ENCODE measurements around the gene ADAMTSL3. TPM values are rescaled to one million over a fixed set of nuclear protein-coding genes. Genes with fewer than 3 reads are reported as not detected.

Gene ADAMTSL3
- total RNA-seq, 1 experiment from 2014 or later: 0.07 TPM

DNA sequence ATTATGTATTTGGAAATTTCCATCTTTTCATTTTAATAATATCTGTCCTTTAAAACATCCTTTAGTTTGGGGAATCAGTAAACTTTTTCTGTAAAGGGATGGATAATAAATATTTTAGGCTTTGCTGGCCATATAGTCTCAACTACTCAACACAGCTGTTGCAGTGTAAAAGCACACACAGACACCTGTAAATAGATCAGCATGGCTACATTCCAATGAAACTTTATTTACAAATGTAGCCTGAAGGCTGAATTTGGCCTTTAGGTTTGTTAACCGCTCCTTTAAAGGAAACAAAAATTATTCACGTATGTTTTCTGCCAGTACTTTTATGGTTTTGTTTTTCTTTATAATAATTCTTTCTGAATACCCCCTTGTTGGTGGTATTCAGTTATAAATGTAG, 184.8 kb downstream of the ADAMTSL3 start:
- CTCF ChIA-PET: no interaction called here

DNA sequence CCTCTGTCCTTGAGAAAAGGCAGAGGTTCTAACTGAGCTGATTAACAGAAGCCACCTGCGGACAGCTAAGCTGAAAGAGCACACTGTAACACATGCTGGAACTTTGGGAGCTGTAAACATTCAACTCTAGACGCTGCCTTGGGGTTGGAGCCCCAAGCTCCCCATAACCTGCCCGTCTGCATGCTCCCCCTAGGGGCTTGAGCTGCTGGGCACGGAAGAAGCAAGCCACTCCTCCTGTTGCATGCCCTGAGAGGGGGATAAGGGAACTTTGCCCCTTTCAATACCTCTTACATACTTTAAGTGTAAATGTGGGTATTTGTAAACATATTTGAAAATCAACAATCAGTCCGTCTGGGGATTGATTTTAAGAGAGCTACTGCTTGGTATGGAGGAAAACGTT, 188.4 kb downstream of the ADAMTSL3 start:
- no peaks in the 10 kb centered on the region for H3K36me3 ChIP-seq (ENCODE audit: control insufficient read depth, insufficient read depth, low read length)
- Mint-ChIP-seq H3K4me1 (ENCODE audit: low read depth, unreplicated experiment) (no peaks in the 10 kb centered on the region), H3K36me3 (ENCODE audit: insufficient read depth, unreplicated experiment) (no peaks in the 10 kb centered on the region), H3K4me3 (ENCODE audit: unreplicated experiment) (no peak overlapping the region), H3K27ac (ENCODE audit: unreplicated experiment) (no peak overlapping the region), H3K9me3 (ENCODE audit: unreplicated experiment) (no peaks in the 10 kb centered on the region), H3K27me3 (ENCODE audit: insufficient read depth, unreplicated experiment) (peaks cover 21% of the 10 kb centered on the region)
- no peaks in the 10 kb centered on the region for H3K27me3 ChIP-seq (replicated peaks; ENCODE audit: control insufficient read depth, insufficient read depth, low read length)
- BruUV-seq (replicated peaks): no TSS peak
- TF ChIP-seq, protein P1, sequence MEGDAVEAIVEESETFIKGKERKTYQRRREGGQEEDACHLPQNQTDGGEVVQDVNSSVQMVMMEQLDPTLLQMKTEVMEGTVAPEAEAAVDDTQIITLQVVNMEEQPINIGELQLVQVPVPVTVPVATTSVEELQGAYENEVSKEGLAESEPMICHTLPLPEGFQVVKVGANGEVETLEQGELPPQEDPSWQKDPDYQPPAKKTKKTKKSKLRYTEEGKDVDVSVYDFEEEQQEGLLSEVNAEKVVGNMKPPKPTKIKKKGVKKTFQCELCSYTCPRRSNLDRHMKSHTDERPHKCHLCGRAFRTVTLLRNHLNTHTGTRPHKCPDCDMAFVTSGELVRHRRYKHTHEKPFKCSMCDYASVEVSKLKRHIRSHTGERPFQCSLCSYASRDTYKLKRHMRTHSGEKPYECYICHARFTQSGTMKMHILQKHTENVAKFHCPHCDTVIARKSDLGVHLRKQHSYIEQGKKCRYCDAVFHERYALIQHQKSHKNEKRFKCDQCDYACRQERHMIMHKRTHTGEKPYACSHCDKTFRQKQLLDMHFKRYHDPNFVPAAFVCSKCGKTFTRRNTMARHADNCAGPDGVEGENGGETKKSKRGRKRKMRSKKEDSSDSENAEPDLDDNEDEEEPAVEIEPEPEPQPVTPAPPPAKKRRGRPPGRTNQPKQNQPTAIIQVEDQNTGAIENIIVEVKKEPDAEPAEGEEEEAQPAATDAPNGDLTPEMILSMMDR (IDR thresholded peaks at IDR 0.05; ENCODE audit: insufficient read depth in 1 of 2, low read depth in 1 of 2, low read length in 1 of 2, severe bottlenecking in 1 of 2, unreplicated experiment in 1 of 2): no peak
- ChIA-PET CTCF (no interaction called here), POLR2A (no interaction called here)
- H3K4me1 ChIP-seq: no peaks in the 10 kb centered on the region
- no peak overlapping the region for H3K4me3 ChIP-seq (ENCODE audit: low read depth, low read length)
- no peak for DNase-seq
- intact Hi-C loops (cut with micrococcal nuclease; ENCODE audit: unreplicated experiment): no loop called here
- H3K9me3 ChIP-seq: no peaks in the 10 kb centered on the region

More for the DNA sequence above, 184.8 kb downstream of the ADAMTSL3 start:
- intact Hi-C loops (cut with micrococcal nuclease; ENCODE audit: unreplicated experiment): loop anchor here (1.0 kb wide), 1 partner anchor 273 kb away; no protein-coding TSS in a partner anchor
- Mint-ChIP-seq H3K27ac (ENCODE audit: unreplicated experiment) (no peak overlapping the region), H3K27me3 (ENCODE audit: insufficient read depth, unreplicated experiment) (peaks cover 17% of the 10 kb centered on the region), H3K4me3 (ENCODE audit: unreplicated experiment) (no peak overlapping the region), H3K36me3 (ENCODE audit: insufficient read depth, unreplicated experiment) (no peaks in the 10 kb centered on the region), H3K9me3 (ENCODE audit: unreplicated experiment) (no peaks in the 10 kb centered on the region), H3K4me1 (ENCODE audit: low read depth, unreplicated experiment) (no peaks in the 10 kb centered on the region)
- H3K36me3 ChIP-seq (ENCODE audit: control insufficient read depth, insufficient read depth, low read length): no peaks in the 10 kb centered on the region
- H3K4me3 ChIP-seq (ENCODE audit: low read depth, low read length): no peak overlapping the region
- no peak for DNase-seq
- POLR2A ChIA-PET: no interaction called here
- TF ChIP-seq, protein P1 (IDR thresholded peaks at IDR 0.05; ENCODE audit: insufficient read depth in 1 of 2, low read depth in 1 of 2, low read length in 1 of 2, severe bottlenecking in 1 of 2, unreplicated experiment in 1 of 2): no peak
- no peaks in the 10 kb centered on the region for H3K4me1 ChIP-seq
- no TSS peak for BruUV-seq (replicated peaks)
- no peaks in the 10 kb centered on the region for H3K27me3 ChIP-seq (replicated peaks; ENCODE audit: control insufficient read depth, insufficient read depth, low read length)
- no peaks in the 10 kb centered on the region for H3K9me3 ChIP-seq

DNA sequence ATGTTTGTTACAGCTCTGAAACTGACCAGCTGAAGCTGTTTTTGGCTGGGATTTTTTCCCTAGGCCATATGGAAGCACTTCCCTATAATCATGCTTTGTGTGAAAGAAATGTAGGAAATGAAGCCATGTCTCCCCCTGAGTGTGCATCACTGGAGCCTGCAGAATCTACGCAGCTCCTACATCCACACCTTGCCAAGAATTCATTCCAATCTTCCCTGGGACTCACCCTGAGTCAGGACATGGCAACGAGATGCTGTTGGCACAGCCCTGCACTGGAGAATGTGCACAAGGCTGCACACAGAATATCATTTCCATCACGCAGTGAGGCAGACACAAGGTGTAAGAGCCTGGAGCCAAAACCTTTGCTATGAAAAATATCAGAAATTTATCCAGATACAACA, 189.5 kb downstream of the ADAMTSL3 start:
- Histone ChIP-seq H3K36me3 (ENCODE audit: control insufficient read depth, insufficient read depth, low read length) (no peaks in the 10 kb centered on the region), H3K27me3 (replicated peaks; ENCODE audit: control insufficient read depth, insufficient read depth, low read length) (no peaks in the 10 kb centered on the region), H3K9me3 (no peaks in the 10 kb centered on the region), H3K4me3 (ENCODE audit: low read depth, low read length) (no peak overlapping the region), H3K4me1 (no peaks in the 10 kb centered on the region)
- intact Hi-C loops (cut with micrococcal nuclease; ENCODE audit: unreplicated experiment): no loop called here
- BruUV-seq (replicated peaks): no TSS peak
- Mint-ChIP-seq H3K9me3 (ENCODE audit: unreplicated experiment) (no peaks in the 10 kb centered on the region), H3K4me3 (ENCODE audit: unreplicated experiment) (no peak overlapping the region), H3K36me3 (ENCODE audit: insufficient read depth, unreplicated experiment) (no peaks in the 10 kb centered on the region), H3K27ac (ENCODE audit: unreplicated experiment) (no peak overlapping the region), H3K27me3 (ENCODE audit: insufficient read depth, unreplicated experiment) (peaks cover 23% of the 10 kb centered on the region), H3K4me1 (ENCODE audit: low read depth, unreplicated experiment) (no peaks in the 10 kb centered on the region)
- TF ChIP-seq, protein P1 (IDR thresholded peaks at IDR 0.05; ENCODE audit: insufficient read depth in 1 of 2, low read depth in 1 of 2, low read length in 1 of 2, severe bottlenecking in 1 of 2, unreplicated experiment in 1 of 2): no peak
- no peak for DNase-seq
- POLR2A ChIA-PET: no interaction called here
- CTCF ChIA-PET: no interaction called here

Measured in Caco-2 (cell line).